Astrocyte (in vitro differentiated cells and primary cell): ENCODE measurements around the gene ENTPD3. TPM values are rescaled to one million over a fixed set of nuclear protein-coding genes. Genes with fewer than 3 reads are reported as not detected.

ENCODE experiments used
- DNase-seq: peaks from one replicate; pipeline ENCODE4 v3.0.0-alpha.2; 2010; ENCODE audit warnings: low read depth
- FAIRE-seq: peaks from 2 replicates; lab custom pipeline; 2011; peaks lifted over from hg19 to GRCh38; lab: Jason Lieb, UNC
- H2AFZ ChIP-seq: 2 replicates; pipeline ENCODE4 v1.6.0; 2012; ENCODE audit warnings: low read depth, low read length, inconsistent platforms
- H3K27ac ChIP-seq: 2 replicates; pipeline ENCODE4 v1.5.1; 2011; ENCODE audit warnings: low read depth, low read length, inconsistent platforms
- H3K27me3 ChIP-seq: 2 replicates; pipeline ENCODE4 v1.6.0; 2011; ENCODE audit warnings: low read length, inconsistent platforms; ENCODE audit not compliant: insufficient read depth
- H3K36me3 ChIP-seq: 2 replicates; pipeline ENCODE4 v1.5.1; 2011; ENCODE audit warnings: low read length, inconsistent platforms; ENCODE audit not compliant: insufficient read depth
- H3K4me1 ChIP-seq: 2 replicates; pipeline ENCODE4 v1.5.1; 2011; ENCODE audit warnings: low read length, inconsistent platforms; ENCODE audit not compliant: insufficient read depth
- H3K4me2 ChIP-seq: 2 replicates; pipeline ENCODE4 v1.6.0; 2012; ENCODE audit warnings: low read length, inconsistent platforms
- H3K4me3 ChIP-seq: 2 replicates; pipeline ENCODE4 v1.5.1; 2011; ENCODE audit warnings: low read depth, mild to moderate bottlenecking, low read length, inconsistent platforms; ENCODE audit not compliant: insufficient read depth
- H3K79me2 ChIP-seq: 2 replicates; pipeline ENCODE4 v1.6.0; 2012; ENCODE audit warnings: mild to moderate bottlenecking, low read length, inconsistent platforms; ENCODE audit not compliant: insufficient read depth
- H3K9ac ChIP-seq: 2 replicates; pipeline ENCODE4 v1.6.0; 2012; ENCODE audit warnings: mild to moderate bottlenecking, low read length, inconsistent platforms
- H3K9me3 ChIP-seq: 2 replicates; pipeline ENCODE4 v1.5.1; 2012; ENCODE audit warnings: low read depth, mild to moderate bottlenecking, low read length, inconsistent platforms; ENCODE audit not compliant: insufficient read depth
- H4K20me1 ChIP-seq: 2 replicates; pipeline ENCODE4 v1.6.0; 2012; ENCODE audit warnings: low read length, inconsistent platforms; ENCODE audit not compliant: insufficient read depth
- H3K27ac Mint-ChIP-seq: one replicate; pipeline ENCODE4 v1.8.0; 2021; ENCODE audit warnings: mild to moderate bottlenecking, mixed read lengths; ENCODE audit not compliant: unreplicated experiment
- H3K27me3 Mint-ChIP-seq: one replicate; pipeline ENCODE4 v1.8.0; 2021; ENCODE audit warnings: low read depth, mixed read lengths; ENCODE audit not compliant: unreplicated experiment
- H3K36me3 Mint-ChIP-seq: one replicate; pipeline ENCODE4 v1.8.0; 2021; ENCODE audit warnings: low read depth, mixed read lengths; ENCODE audit not compliant: unreplicated experiment
- H3K4me1 Mint-ChIP-seq: one replicate; pipeline ENCODE4 v1.8.0; 2021; ENCODE audit warnings: low read depth, mixed read lengths; ENCODE audit not compliant: unreplicated experiment
- H3K4me3 Mint-ChIP-seq: one replicate; pipeline ENCODE4 v1.8.0; 2021; ENCODE audit warnings: mild to moderate bottlenecking, moderate library complexity, mixed read lengths; ENCODE audit not compliant: unreplicated experiment
- H3K9me3 Mint-ChIP-seq: one replicate; pipeline ENCODE4 v1.8.0; 2021; ENCODE audit warnings: mild to moderate bottlenecking, mixed read lengths; ENCODE audit not compliant: unreplicated experiment
- CTCF ChIP-seq: IDR thresholded peaks from 2 replicates; pipeline ENCODE4 v1.5.1; 2011; ENCODE audit warnings: low read depth, mild to moderate bottlenecking, inconsistent platforms, low read length, moderate library complexity; ENCODE audit not compliant: insufficient read depth
- EZH2 ChIP-seq: IDR thresholded peaks from 2 replicates; pipeline ENCODE4 v1.6.1; 2012; ENCODE audit warnings: mild to moderate bottlenecking, low read length, inconsistent platforms; ENCODE audit not compliant: insufficient read depth
- total RNA-seq: library from RNA; stranded (reverse); gene quantifications from 2 replicates; pipeline ENCODE4 v1.2.1, GENCODE V29; 2021

Gene ENTPD3
- total RNA-seq, 1 donor from 2014 or later = 0.75 TPM

- Histone ChIP-seq H2AFZ (no peak overlapping the region), H3K4me3 (no peak overlapping the region), H3K4me2 (no peak overlapping the region), H3K79me2 (no peaks in the 10 kb centered on the region), H3K9ac (no peak overlapping the region), H3K9me3 (no peaks in the 10 kb centered on the region), H3K27me3 (no peaks in the 10 kb centered on the region), H3K27ac (no peak overlapping the region), H3K4me1 (no peaks in the 10 kb centered on the region), H3K36me3 (peaks cover 19% of the 10 kb centered on the region), H4K20me1 (peaks cover 24% of the 10 kb centered on the region)
- TF ChIP-seq EZH2 (no peak), CTCF (no peak)
- no peaks in the 10 kb centered on the region for H3K9me3 Mint-ChIP-seq
- H3K4me3 Mint-ChIP-seq = no peak overlapping the region
- no peaks in the 10 kb centered on the region for H3K27me3 Mint-ChIP-seq
- H3K27ac Mint-ChIP-seq = no peak overlapping the region
- H3K36me3 Mint-ChIP-seq = peaks cover 13% of the 10 kb centered on the region
- no peak for FAIRE-seq
- H3K4me1 Mint-ChIP-seq = peaks cover 5% of the 10 kb centered on the region
- DNase-seq = no peak
Observed at GRCh38 chr3:40468018-40468417, 81.0 kb downstream of the ENTPD3 start.

DNA sequence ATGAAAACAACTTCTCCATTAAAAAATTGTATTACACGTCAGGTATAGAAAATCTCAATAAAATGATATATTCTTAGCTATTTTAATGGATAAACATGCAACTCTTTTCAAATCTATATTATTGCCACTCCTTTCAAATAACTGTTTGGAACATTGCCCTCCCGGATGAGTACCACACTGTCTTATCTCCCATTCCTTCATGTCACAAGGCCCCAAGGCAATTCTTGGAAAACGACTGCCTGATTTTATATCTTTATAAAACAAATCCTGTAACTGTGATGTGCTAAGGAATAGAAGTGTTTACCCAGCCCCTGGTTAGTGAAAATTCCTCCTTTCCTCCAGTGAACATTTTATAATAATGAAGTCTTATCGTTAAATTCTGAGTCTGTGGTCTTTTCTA is 83.7 kb downstream of the ENTPD3 start:
- no peaks in the 10 kb centered on the region for H3K27me3 ChIP-seq
- no peaks in the 10 kb centered on the region for H3K4me1 ChIP-seq
- Mint-ChIP-seq H3K27ac (no peak overlapping the region), H3K9me3 (no peaks in the 10 kb centered on the region), H3K36me3 (peaks cover 3% of the 10 kb centered on the region), H3K27me3 (no peaks in the 10 kb centered on the region), H3K4me1 (no peaks in the 10 kb centered on the region), H3K4me3 (no peak overlapping the region)
- TF ChIP-seq CTCF (no peak), EZH2 (no peak)
- no peaks in the 10 kb centered on the region for H4K20me1 ChIP-seq
- H3K9ac ChIP-seq = no peak overlapping the region
- no peaks in the 10 kb centered on the region for H3K36me3 ChIP-seq
- DNase-seq = no peak
- H2AFZ ChIP-seq = no peak overlapping the region
- H3K79me2 ChIP-seq = no peaks in the 10 kb centered on the region
- FAIRE-seq = no peak
- no peak overlapping the region for H3K4me3 ChIP-seq
- no peak overlapping the region for H3K27ac ChIP-seq
- no peaks in the 10 kb centered on the region for H3K9me3 ChIP-seq
- no peak overlapping the region for H3K4me2 ChIP-seq

DNA sequence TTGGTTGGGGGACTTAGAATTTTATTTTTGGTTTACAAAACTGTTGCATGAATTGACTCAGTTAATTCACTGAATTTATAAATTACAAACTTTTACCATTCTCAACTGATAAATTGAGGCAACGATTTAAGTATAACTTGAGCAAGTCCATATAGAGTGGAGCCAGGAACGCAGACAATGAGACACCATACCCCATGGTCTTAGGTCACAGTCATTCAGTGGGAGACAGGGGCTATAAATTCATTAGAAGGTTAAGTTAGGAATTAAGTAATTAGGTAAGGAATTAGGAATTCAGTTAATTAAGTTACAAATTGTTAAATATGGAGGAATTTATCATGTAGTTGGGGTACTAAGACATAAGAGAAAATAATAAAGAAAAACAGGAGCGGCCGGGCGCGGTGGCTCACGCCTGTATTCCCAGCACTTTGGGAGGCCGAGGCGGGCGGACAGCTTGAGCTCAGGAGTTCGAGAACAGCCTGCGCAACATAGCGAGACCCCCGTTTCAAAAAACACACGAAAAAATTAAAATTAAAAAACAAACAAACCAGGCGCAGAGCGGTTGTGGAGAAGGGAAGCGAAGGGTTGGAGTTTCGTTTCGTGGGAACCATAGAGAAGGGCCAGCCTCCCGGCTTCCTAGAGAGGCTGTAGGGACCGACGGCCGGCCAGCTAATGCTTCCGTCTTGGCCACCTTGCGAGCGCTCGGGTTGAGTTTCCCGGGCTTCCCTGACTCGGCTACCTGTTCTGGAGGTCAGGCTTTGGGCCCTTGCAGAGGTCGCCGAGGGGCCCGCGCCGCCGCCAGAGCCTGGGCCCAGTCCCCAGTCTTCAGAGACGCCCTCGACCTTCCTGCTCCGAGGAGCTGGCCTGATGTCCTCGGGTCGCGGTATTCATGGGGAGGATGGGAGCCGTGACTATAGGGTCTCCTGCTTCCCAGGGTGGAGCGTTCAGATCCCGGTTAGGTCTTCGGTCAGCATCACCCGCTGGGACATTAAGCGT is 89.8 kb downstream of the ENTPD3 start, which contains the start of gene ZNF619:
TSS of gene ZNF619 (plus strand) at position 645 of the 993 bp plus-strand sequence. CDS start 858 bp downstream, outside the sequence.
- Mint-ChIP-seq H3K4me3 (peak within 1 kb of the TSS; percentile 92), H3K27ac (peak within 1 kb of the TSS; percentile 94), H3K36me3 (peaks cover 5% of the 10 kb centered on the region), H3K27me3 (no peaks in the 10 kb centered on the region), H3K4me1 (peaks cover 6% of the 10 kb centered on the region), H3K9me3 (no peaks in the 10 kb centered on the region)
- peaks cover 4% of the 10 kb centered on the region for H3K4me1 ChIP-seq
- peak within 1 kb of the TSS; percentile 97 for H2AFZ ChIP-seq
- H3K36me3 ChIP-seq = no peaks in the 10 kb centered on the region
- H3K4me3 ChIP-seq = peak within 1 kb of the TSS; percentile 76
- no peaks in the 10 kb centered on the region for H3K9me3 ChIP-seq
- peak within 1 kb of the TSS; percentile 85 for H3K4me2 ChIP-seq
- no peaks in the 10 kb centered on the region for H4K20me1 ChIP-seq
- peak within 1 kb of the TSS; percentile 46 for H3K27ac ChIP-seq
- no peaks in the 10 kb centered on the region for H3K27me3 ChIP-seq
- TF ChIP-seq EZH2 (no peak), CTCF (no peak)
- no peaks in the 10 kb centered on the region for H3K79me2 ChIP-seq
- peak within 1 kb of the TSS; percentile 88 for H3K9ac ChIP-seq
- FAIRE-seq (no peak), DNase-seq (peak; percentile 59)
